ENCODE data around the gene ANKRD60. TPM values are rescaled to one million over a fixed set of nuclear protein-coding genes. Genes with fewer than 3 reads are reported as not detected.
A peak's percentile ranks its signal among the peaks of the same experiment; 100 is the strongest.

ANKRD60 gene, protein sequence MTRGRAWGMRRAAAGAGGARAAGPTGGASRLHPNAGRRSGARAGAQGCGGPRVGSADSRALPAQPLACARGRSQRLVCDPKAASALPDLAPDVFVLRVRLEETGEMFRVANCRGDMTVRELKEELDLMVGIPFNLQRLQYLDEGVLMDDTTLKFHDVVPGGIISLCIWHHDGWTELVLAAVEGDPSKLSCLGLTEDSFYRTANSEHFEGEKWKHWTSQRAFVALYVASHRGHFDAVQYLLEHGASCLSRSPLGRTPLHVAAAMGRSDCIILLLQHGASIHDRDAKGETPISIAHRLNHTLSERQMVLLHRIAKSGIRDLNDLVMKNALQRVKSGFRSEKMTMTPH
- not detected for total RNA-seq
- long read RNA-seq, result 0 reads

DNA sequence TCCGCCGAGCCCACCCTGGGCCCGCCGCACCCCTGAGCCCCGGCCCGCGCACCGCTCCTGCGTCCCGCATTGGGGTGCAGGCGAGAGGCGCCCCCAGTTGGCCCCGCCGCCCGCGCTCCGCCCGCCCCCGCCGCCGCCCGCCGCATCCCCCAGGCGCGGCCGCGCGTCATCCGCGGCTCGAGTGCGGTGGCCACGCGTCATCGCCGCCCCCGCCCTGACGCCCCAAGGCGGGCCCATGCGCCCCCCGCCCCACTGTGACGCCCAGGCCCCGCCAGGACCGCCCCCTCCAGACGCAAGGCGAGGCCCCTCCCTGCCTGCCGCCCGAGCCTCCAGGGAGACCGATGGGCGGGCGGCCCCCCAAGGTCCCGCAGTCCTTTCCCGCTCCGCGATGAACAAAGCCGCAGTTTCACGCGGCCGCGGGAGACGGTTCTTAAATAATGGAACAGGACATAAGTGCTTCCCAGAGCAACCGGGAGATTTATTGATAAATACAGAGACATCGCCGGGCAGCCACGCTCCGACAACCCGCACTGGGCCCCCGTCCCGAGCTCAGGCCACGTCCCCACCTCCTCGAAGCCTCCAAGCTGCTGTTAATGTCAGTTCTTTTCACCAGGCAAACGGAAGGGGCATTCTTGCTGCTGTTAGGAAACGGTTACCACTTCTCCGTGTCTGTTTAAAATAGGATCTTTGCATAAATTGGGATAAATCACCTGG lies at the start of gene ANKRD60:
ANKRD60 (minus strand) TSS at position 170 of the 714 bp plus-strand sequence; CDS start at position 170, 0 bp downstream.
- peaks cover 38% of the 10 kb centered on the region for H3K27me3 ChIP-seq
- no peak within 1 kb of the TSS for H3K4me3 ChIP-seq

GRCh38 chr20:58277578-58278472 lies 49.4 kb upstream of the ANKRD60 start:
- ATAC-seq, result no peak
- Histone ChIP-seq H3K4me3 (no peak overlapping the region), H3K4me1 (no peaks in the 10 kb centered on the region), H3K27ac (no peak overlapping the region), H3K9me3 (peaks cover 5% of the 10 kb centered on the region), H3K36me3 (no peaks in the 10 kb centered on the region), H3K27me3 (no peaks in the 10 kb centered on the region)
- intact Hi-C loops (cut with DNase I), result no loop called here
- DNase-seq, result no peak
- TF ChIP-seq, protein P1, sequence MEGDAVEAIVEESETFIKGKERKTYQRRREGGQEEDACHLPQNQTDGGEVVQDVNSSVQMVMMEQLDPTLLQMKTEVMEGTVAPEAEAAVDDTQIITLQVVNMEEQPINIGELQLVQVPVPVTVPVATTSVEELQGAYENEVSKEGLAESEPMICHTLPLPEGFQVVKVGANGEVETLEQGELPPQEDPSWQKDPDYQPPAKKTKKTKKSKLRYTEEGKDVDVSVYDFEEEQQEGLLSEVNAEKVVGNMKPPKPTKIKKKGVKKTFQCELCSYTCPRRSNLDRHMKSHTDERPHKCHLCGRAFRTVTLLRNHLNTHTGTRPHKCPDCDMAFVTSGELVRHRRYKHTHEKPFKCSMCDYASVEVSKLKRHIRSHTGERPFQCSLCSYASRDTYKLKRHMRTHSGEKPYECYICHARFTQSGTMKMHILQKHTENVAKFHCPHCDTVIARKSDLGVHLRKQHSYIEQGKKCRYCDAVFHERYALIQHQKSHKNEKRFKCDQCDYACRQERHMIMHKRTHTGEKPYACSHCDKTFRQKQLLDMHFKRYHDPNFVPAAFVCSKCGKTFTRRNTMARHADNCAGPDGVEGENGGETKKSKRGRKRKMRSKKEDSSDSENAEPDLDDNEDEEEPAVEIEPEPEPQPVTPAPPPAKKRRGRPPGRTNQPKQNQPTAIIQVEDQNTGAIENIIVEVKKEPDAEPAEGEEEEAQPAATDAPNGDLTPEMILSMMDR (IDR thresholded peaks at IDR 0.05), result no peak

More for the DNA sequence above, at the start of gene ANKRD60:
- DNase-seq (no peak), ATAC-seq (peak; percentile 58)
- no peaks in the 10 kb centered on the region for H3K36me3 ChIP-seq
- peaks cover 3% of the 10 kb centered on the region for H3K4me1 ChIP-seq
- H3K27ac ChIP-seq, result no peak within 1 kb of the TSS
- TF ChIP-seq, protein P1 (IDR thresholded peaks at IDR 0.05), result no peak
- intact Hi-C loops (cut with DNase I), result no loop called here
- no peaks in the 10 kb centered on the region for H3K9me3 ChIP-seq

- intact Hi-C loops (cut with DNase I), result no loop called here
Observed at GRCh38 chr20:58277107-58277506, 48.7 kb upstream of the ANKRD60 start.

DNA sequence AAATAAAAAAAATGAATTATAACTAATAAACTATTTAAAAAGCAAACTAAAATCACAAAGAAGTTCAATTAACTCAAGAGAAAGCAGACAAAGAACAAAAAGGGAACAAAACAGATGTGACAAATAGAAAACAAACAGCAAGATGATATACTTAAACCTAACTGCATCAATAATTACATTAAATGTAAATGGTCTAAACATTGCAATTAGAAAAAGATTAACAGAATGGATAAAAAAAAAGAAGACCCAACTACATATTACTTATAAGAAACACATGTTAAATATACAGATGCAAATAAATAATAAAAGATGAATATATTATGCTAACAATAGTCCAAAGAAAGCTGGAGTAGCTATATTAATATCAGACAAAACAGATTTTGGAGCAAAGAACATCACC lies 45.9 kb upstream of the ANKRD60 start:
- Histone ChIP-seq H3K4me3 (no peak overlapping the region), H3K4me1 (no peaks in the 10 kb centered on the region), H3K9me3 (peaks cover 5% of the 10 kb centered on the region), H3K27me3 (no peaks in the 10 kb centered on the region), H3K27ac (no peak overlapping the region), H3K36me3 (peaks cover 25% of the 10 kb centered on the region)
- intact Hi-C loops (cut with DNase I), result no loop called here
- DNase-seq (no peak), ATAC-seq (no peak)
- TF ChIP-seq, protein P1 (IDR thresholded peaks at IDR 0.05), result no peak

More at GRCh38 chr20:58277107-58277506, 48.7 kb upstream of the ANKRD60 start:
- no peak overlapping the region for H3K27ac ChIP-seq
- peaks cover 5% of the 10 kb centered on the region for H3K9me3 ChIP-seq
- H3K4me3 ChIP-seq, result no peak overlapping the region
- no peak for ATAC-seq
- no peaks in the 10 kb centered on the region for H3K27me3 ChIP-seq
- no peaks in the 10 kb centered on the region for H3K4me1 ChIP-seq
- DNase-seq, result no peak
- H3K36me3 ChIP-seq, result peaks cover 2% of the 10 kb centered on the region
- TF ChIP-seq, protein P1 (IDR thresholded peaks at IDR 0.05), result no peak

- intact Hi-C loops (cut with DNase I), result no loop called here
- ATAC-seq, result no peak
- DNase-seq, result no peak
- Histone ChIP-seq H3K27me3 (no peaks in the 10 kb centered on the region), H3K9me3 (peaks cover 5% of the 10 kb centered on the region), H3K4me3 (no peak overlapping the region), H3K36me3 (peaks cover 25% of the 10 kb centered on the region), H3K4me1 (no peaks in the 10 kb centered on the region), H3K27ac (no peak overlapping the region)
- TF ChIP-seq, protein P1 (IDR thresholded peaks at IDR 0.05), result no peak
Observed at GRCh38 chr20:58271606-58272351, 43.3 kb upstream of the ANKRD60 start.

Measured in upper lobe of right lung (tissue), 1 donor.